Activated effector memory CD4-positive, alpha-beta T cell treated with anti-CD3 and anti-CD28 coated beads, Interleukin-2, amount 50 U/mL, for 16 hours (primary cell): Measurements from ENCODE around the gene KLHL21.

Experiments used
- DNase-seq: peaks from one replicate; pipeline ENCODE4 v3.0.0-alpha.2; 2020

Gene KLHL21

DNA sequence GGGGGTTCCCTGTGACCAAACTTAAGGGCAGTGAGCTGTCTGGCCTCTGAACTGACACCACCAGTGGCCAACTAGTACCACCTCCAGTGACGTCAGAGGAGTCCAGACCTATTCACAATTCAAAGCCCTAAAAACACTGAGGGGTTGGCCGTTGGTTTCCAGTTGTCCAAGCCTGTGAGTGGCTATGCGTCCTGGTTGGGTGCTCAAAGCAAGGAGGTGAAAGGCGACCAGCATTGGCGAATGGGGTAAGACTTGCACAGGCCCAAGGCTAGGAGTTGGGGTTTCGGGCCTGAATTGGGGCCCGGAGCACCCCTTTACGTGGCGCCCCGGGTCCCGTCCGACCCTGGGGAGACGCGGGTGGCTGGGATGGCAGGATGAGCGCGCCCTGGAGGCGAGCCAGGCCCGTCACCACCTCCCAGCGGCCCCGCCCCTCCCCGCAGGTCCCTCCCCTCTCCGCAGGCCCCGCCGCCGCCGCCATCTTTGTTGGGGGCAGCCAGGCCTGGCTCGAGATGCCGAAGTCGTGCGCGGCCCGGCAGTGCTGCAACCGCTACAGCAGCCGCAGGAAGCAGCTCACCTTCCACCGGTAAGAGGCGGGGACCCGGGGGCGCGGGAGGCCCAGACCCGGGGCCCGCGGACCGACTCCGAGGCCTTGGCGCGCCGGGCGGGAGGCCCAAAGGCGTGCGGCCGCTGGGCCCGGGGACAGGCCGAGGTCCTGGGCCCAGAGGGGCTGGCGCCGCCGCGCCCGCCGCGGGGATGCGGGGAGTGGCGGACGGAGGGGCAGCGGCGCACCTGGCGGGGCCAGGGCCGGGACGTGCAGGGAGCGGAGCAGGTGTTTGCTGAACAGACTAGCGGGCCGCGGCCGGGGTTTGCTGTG, 22.3 kb upstream of the KLHL21 start, which contains the start of gene THAP3:
Gene THAP3 (plus strand): TSS at position 159 of the 874 bp plus-strand sequence. CDS start 351 bp downstream, at position 510.
- peak; percentile 95 for DNase-seq

GRCh38 chr1:6623269-6623965, 20.7 kb upstream of the KLHL21 start:
- no peak for DNase-seq

DNA sequence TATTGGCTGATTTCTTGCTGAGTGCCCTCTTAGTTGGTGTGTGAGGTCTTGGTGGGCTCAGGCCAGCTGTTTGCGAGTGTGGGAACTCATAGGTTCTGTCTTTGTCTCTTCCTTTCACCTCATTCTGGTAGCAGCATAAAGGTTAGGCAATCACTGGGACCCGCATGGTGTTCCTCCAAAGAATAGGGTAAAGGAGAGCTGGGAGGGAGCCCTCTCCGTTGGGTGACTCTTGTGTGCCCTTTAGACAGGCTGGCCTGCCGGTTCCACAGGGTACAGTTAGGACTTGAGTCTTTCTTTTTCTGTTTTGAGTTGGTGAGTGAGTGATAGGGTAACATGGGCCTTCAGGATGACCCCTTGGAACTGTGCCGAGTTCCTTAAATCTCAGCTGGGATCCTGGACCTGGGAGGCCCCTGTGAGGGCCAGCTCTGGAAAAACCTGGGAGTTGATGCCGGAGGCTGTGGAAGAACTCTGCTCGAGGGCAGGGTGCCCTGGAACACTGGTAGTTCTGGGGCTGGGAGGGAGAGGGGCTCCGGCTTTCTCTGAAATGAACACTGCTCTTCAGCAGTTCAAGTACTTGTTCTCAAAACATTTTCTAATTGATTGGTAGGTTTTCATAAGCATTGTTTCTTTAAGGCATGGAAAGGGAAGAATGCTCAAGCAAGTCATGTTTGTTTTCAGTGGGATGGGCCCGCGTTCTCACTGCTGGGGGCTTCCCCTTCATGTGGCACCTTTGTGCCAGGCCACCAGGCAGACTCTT, 19.9 kb upstream of the KLHL21 start:
- no peak for DNase-seq

- no peak for DNase-seq
These were observed 19.0 kb upstream of the KLHL21 start for GRCh38 chr1:6621429-6622391.

DNA sequence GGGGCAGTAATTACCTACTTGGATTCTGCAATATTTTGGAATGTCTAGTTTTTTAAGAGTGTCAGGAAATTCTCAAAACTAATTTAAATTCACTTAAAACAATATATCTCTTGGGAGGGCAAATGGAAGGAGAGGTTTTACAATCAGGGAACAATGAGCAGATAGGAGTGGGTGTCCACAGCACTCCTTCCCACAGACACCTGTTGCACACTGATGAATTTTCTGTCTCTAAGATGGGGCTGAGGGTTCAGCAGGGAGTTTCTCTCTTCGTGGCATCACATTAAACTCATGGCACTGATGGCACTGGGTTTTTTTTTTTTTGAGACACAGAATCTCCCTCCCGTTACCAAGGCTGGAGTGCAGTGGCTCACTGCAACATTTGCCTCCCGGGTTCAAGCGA, 16.4 kb upstream of the KLHL21 start:
- no peak for DNase-seq

GRCh38 chr1:6614929-6615785, 12.5 kb upstream of the KLHL21 start:
- peak; percentile 72 for DNase-seq

DNA sequence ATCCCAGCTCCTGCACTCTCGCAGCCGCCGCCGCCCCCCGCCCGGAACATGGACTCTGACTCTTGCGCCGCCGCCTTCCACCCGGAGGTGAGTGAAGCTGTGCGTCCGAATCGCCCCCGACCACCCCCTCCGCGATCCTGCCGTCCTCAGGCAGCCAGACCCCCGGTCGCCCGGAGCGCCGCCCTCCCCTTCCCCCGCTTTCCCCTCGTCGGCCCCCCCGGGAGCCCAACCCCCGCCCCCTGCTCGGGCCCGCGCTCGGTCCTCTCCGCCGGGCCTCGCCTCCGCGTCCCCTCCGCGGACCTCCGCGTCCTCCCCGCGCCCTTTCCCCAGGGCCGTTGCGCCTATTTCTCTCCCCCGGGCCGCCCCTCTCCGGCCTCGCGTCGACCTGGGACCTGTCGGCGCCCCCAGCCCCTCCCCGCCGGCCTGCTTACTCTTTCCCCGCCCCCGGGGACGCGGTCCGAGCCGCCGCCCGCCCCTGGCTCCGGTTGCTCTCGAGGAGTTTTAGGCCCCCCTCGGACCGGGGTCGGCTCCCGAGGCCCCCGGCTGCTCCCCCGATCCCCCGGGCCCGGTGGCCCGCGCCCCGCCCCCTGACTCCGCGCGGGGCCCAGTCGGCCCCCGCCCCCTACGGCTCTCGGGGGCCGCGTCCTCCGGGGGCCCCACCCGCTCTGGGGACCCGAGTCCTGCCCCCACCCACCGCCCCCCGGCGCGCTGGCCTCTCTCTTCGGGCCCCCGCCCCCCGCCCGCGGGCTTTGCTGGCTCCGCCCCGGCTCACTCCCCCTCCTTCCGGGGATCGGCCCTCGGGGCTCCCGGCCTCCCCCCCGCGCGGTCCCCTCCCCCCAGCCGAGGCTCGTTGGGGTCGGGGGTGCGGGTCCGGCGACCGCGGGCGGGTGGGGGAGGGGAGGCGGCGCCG, 11.6 kb upstream of the KLHL21 start:
- DNase-seq = peak; percentile 88

DNA sequence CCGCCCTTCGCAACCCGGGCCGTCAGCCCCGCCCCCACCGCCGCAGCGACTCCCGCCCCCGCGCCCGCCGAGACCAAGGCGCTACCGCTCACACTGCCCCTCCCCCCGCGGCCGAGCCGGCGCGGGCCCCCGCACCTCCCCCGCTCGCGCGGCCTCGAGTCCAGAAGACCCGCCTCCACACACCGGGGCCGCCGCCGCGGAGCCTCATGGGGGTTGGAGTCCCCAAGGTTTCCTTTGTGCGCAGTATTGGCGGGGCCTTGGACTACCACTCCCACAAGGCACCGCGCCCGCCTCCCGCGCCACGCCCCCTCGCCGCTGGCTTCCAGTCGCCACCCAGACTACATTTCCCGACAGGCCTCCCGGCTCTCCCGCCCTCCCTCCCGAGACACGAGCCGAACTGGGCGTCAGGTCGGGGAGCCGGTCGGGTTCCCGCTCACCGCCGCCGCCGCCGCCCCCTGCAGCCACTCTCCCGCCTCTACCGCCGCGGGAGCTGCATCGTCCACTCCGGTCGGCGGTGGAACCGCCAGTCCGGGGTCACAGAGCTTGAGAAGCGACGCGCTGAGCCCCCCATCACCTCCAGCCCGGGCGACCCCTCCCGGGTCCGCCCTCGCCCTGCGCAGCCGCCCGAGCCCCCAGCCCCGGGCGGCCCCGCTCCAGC, 10.8 kb upstream of the KLHL21 start, which contains the start of gene PHF13:
Gene PHF13 (plus strand): TSS at position 371 of the 658 bp plus-strand sequence. CDS start 336 bp downstream, outside the sequence.
- DNase-seq = peak; percentile 100

DNA sequence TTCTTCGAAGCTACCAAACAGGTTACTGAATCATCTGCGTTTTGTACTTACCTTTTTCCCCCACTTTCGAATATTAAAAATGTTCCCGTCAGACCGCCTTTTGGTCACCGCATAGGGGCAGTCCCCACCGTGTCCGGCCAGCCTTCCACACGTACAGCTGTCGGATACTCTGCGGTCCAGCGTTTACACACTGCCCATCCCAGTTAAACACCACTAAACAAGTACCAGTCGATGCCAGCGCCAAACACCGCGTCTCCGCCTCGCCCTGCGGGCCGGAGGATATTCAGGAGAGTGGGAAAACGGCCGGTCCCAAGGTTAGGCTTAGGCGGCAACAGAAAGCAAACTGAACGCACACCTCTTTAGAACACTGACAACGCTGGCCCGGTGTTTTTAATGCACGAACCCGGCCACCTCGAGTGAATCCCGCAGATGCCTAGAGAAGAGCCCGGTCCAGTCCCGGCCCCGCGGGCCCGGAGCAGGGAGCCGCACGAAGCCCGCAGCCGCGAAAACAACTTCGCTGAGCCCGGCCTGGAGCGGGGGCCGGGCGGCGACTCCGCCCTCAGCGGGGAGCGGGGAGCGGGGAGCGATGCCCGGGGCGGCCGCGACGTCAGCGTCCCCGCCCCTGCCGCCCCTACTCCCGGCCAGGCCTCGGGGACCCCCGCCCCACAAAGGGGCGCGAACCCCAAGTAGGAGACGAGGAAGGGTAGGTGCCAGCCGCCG, 10.1 kb upstream of the KLHL21 start:
- no peak for DNase-seq

- peak; percentile 72 for DNase-seq
These were observed 1.4 kb upstream of the KLHL21 start for GRCh38 chr1:6603915-6604558.

DNA sequence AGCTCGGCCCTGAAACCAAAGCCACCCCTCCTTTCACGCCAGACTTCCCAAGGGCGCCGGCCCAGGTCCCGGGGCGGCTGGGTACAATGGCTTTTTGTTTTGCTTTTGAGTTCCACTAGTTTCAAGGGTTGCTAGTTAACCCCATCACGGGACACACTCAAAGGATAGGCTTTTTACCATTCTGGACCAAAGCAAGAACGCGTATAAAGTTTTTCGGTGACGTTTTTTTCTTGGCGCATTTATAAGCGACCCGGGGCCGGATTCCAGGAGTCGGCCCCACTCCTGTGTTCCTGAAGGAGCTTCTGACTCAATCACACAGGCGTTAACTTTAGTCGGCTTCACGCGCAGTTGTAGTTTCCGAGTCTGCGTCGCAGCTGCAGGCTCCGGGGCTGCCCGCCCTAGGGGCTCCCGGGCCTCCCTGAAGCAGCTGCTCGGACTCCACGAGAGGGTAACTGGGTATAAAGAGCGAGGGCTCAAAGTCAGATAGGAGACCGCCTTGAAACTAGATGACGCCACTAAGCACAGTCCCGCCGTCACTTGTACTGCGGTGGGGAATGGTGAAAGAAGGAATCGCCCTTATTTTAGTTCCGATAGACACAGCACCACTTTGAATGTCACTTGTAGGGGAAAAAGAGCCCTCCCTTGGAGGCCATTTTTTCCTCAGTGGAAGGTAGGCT, 707 bp upstream of the KLHL21 start:
- peak; percentile 83 for DNase-seq

DNA sequence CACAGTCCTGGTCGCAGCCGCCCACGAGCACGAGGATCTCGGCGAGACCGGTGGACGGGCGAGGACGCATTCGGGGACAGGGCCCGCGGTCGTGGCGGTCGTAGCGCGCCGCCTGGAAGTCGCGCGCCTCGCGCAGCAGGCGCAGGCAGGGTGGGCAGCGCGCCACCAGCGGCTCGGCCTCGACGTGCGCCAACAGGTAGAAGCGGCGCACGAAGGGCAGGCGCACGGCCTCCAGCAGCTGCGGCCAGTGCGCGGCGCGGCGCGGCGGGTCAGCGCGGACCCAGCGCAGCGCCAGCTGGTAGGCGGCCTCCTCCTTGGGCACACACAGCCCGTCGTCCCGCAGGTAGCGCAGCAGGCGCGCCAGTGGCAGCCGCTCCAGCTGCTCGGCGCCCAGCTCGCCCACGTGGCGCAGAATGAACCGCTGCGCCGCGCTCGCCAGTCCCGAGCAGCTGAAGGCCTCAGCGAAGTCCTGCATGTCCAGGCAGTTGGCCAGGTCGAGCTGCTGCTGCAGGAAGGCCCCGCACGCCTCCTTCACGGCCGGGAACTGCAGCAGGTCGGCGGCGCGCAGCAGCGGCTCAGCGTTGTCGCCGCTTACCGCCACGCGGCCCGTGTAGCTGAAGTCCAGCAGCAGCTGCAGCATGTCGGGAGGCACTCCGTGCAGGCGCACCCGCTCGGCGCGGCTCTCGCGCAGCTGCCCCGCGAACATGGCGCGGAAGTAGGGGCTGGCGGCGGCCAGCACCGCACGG, 573 bp downstream of the KLHL21 start:
- peak; percentile 75 for DNase-seq

DNA sequence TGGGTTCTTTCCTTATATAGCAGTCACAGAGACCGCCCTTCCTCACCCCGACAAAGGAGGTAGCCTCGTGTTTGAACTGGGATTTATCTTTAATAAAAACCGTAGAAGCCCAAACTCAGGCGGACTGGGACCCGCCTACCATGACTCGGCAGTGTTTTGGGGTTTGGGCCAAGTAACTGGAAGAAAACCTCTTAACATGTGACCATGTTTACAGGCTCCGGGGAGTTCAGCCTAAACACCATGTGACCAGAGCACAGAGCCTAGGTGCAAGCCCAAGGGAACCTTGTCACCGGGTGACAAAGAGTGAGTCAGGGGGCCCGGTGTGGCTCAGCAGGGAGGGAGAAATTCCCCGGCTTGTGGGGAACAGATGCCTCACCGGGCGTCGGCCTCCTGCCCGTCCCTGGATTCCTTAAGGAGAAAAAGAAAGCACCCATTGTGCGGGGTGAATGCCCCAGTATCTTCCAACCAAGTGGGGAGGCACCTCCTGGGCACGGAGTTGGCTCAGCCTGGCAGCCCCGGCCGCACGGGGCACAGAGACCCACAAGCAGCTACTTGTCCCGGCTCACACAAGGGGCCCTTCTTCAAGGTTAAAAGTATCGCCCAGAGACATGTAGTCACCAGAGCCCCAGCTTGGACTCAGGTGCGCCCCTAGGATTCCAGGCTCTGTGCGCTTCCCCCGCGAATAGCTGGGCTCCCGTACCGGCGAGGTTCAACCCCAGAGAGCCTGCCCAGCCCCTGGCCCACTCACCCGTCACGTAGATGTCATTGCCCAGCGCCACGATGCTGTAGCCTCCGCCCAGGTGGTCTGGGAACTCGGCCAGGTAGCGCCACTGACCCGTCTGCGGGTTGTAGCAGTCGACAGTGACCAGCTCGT, 1.4 kb downstream of the KLHL21 start:
- peak; percentile 93 for DNase-seq

GRCh38 chr1:6600410-6601048, 2.1 kb downstream of the KLHL21 start:
- no peak for DNase-seq

DNA sequence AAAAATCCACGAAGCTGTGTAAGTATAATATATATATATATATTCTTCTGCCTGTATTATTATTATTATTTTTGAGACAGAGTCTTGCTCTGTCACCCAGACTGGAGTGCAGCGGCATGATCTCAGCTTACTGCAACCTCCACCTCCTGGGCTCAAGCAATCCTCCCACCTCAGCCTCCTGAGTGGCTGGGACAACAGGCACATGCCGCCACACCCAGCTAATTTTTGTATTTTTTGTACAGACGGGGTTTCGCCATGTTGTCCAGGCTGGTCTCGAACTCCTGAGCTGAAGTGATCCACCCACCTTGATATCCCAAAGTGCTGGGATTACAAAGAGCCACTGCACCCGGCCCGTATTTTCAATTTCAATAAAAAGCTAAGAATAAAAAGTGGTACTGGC, 2.7 kb downstream of the KLHL21 start:
- DNase-seq = peak; percentile 66
